Lower lobe of right lung (tissue), 2 donors: ENCODE measurements around the gene EPHB3. TPM values are rescaled to one million over a fixed set of nuclear protein-coding genes. Genes with fewer than 3 reads are reported as not detected.
"Not testable (repeated sequence)": the region's sequence is repeated elsewhere in the genome, so short reads cannot be mapped to it uniquely, and the experiment has no call there.

Source experiments
- ATAC-seq, 2 donors: fragments of 200-7000 bp; cut with Tn5 transposase; one replicate each; pipeline ENCODE4 v1.9.1; 2020 to 2022; ENCODE audit warnings: mild to moderate bottlenecking in 2 of 2, moderate library complexity in 2 of 2
- DNase-seq: peaks from one replicate; pipeline ENCODE4 v3.0.0-alpha.2; 2020
- H3K27ac ChIP-seq: fragments of 200-600 bp; one replicate; pipeline ENCODE4 v1.8.0; 2022
- H3K27me3 ChIP-seq: fragments of 200-600 bp; one replicate; pipeline ENCODE4 v1.8.0; 2022; ENCODE audit warnings: low read depth
- H3K36me3 ChIP-seq: fragments of 200-600 bp; one replicate; pipeline ENCODE4 v1.8.0; 2022; ENCODE audit warnings: mild to moderate bottlenecking
- H3K4me1 ChIP-seq: fragments of 200-600 bp; one replicate; pipeline ENCODE4 v1.8.0; 2022
- H3K4me3 ChIP-seq: fragments of 200-600 bp; one replicate; pipeline ENCODE4 v1.8.0; 2022; ENCODE audit warnings: mild to moderate bottlenecking
- H3K9me3 ChIP-seq: fragments of 200-600 bp; one replicate; pipeline ENCODE4 v1.8.0; 2022
- CTCF ChIP-seq: fragments of 200-600 bp; IDR thresholded peaks from one replicate; pipeline ENCODE4 v1.8.0; 2022; ENCODE audit warnings: antibody characterized with exemption, mild to moderate bottlenecking
- intact Hi-C: fragments of 100-400 bp; cut with DNase I; formaldehyde crosslinking; loops from one replicate; pipeline ENCODE4 v1.11.0; 2022
- total RNA-seq: library from RNA; stranded (reverse); fragmentation: NEBNext Ultra II Directional; extraction: Animal tissue kit (Norgen Biotek cat#: 25700); gene quantifications from one replicate; pipeline ENCODE4 v1.2.1, GENCODE V29; 2021
- donor health status: DM: no; HTN: yes; CAD: no; lungs with severe emphysema.

The EPHB3 gene
- total RNA-seq, 1 donor from 2014 or later, result 4.9 TPM

- no peak for ATAC-seq
- H3K4me3 ChIP-seq, result no peak overlapping the region
- intact Hi-C loops, result no loop called here
- peaks cover 29% of the 10 kb centered on the region for H3K4me1 ChIP-seq
- no peaks in the 10 kb centered on the region for H3K36me3 ChIP-seq
- no peaks in the 10 kb centered on the region for H3K9me3 ChIP-seq
- no peak for TF ChIP-seq CTCF
- H3K27me3 ChIP-seq, result no peaks in the 10 kb centered on the region
- DNase-seq, result no peak
- H3K27ac ChIP-seq, result no peak overlapping the region
These were observed 58.3 kb downstream of the EPHB3 start for GRCh38 chr3:184619787-184620430.

DNA sequence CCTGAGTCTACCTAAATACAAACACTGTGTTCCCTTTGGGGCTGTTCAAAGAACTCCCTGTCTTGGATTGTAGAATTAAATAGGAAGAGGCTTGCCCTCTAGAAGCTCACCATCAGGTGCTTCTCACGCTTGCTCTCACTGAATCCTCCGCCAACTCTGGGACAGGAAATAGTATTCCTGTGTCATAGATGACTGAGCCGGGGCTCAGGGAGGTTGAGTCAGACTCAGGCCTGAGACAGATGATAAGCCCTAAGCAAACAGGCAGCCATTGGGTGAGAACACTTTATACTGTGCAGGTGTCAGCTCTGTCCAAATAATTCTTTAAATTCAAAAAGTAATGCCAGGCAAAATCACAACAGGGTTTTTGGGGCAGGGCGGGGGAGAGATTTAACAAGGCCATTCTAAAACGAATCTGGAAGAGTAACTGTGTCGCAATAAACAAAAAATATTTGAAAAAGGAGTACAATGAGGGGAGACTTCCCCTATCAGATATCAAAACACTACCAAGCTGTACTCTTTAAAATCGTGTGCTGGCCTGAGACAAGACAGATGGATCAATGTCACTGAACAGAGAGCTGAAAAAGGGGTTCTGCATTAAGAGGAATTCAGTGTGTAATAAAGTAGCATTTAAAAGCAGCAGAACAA, 59.0 kb downstream of the EPHB3 start:
- Histone ChIP-seq H3K4me1 (peaks cover 29% of the 10 kb centered on the region), H3K4me3 (no peak overlapping the region), H3K27ac (no peak overlapping the region), H3K27me3 (no peaks in the 10 kb centered on the region), H3K36me3 (no peaks in the 10 kb centered on the region), H3K9me3 (no peaks in the 10 kb centered on the region)
- intact Hi-C loops, result no loop called here
- DNase-seq, result no peak
- TF ChIP-seq CTCF, result no peak
- no peak for ATAC-seq

GRCh38 chr3:184622156-184622555, 60.6 kb downstream of the EPHB3 start:
- H3K27ac ChIP-seq, H3K36me3 ChIP-seq, ATAC-seq, DNase-seq, H3K27me3 ChIP-seq, intact Hi-C loops, H3K4me3 ChIP-seq, H3K9me3 ChIP-seq: not testable (repeated sequence)
- peaks cover 29% of the 10 kb centered on the region for H3K4me1 ChIP-seq

DNA sequence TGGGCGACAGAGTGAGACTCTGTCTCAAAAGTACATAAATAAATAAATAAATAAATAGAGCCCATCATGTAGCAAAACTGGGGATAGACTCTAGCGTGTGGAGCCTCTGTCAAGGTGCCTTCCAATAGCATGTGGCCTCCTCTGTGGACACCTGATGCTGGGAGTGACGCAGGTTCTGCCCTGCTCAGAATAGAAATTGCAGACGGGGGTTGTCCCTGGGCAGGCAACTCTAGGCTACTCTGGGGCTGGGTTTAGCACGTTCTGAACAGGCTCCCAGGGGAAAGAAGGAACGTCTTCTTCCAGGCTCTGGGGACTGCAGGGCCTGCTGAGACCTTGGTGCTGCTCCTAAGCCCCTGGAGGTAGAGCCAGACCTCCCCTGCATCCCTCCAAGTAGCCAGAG, 65.3 kb downstream of the EPHB3 start:
- no peaks in the 10 kb centered on the region for H3K27me3 ChIP-seq
- no peaks in the 10 kb centered on the region for H3K36me3 ChIP-seq
- no peaks in the 10 kb centered on the region for H3K4me1 ChIP-seq
- no peaks in the 10 kb centered on the region for H3K9me3 ChIP-seq
- intact Hi-C loops, result no loop called here
- DNase-seq (no peak), ATAC-seq (no peak)
- no peak for TF ChIP-seq CTCF
- H3K4me3 ChIP-seq, result no peak overlapping the region
- no peak overlapping the region for H3K27ac ChIP-seq

- ATAC-seq (no peak), DNase-seq (no peak)
- intact Hi-C loops, result no loop called here
- H3K36me3 ChIP-seq, result no peaks in the 10 kb centered on the region
- H3K4me3 ChIP-seq, result no peak overlapping the region
- H3K27ac ChIP-seq, result no peak overlapping the region
- H3K9me3 ChIP-seq, result no peaks in the 10 kb centered on the region
- H3K4me1 ChIP-seq, result no peaks in the 10 kb centered on the region
- no peak for TF ChIP-seq CTCF
- H3K27me3 ChIP-seq, result no peaks in the 10 kb centered on the region
These were observed 68.1 kb downstream of the EPHB3 start for GRCh38 chr3:184629555-184630160.

- H3K4me1 ChIP-seq, result no peaks in the 10 kb centered on the region
- intact Hi-C loops, result no loop called here
- no peak for DNase-seq
- no peaks in the 10 kb centered on the region for H3K36me3 ChIP-seq
- H3K27me3 ChIP-seq, result peaks cover 6% of the 10 kb centered on the region
- no peak overlapping the region for H3K4me3 ChIP-seq
- H3K27ac ChIP-seq, result no peak overlapping the region
- H3K9me3 ChIP-seq, result no peaks in the 10 kb centered on the region
- no peak for ATAC-seq
- TF ChIP-seq CTCF, result no peak
These were observed 69.4 kb downstream of the EPHB3 start for GRCh38 chr3:184630861-184631471.
